Activated CD4-positive, alpha-beta T cell treated with anti-CD3 and anti-CD28 coated beads, Interleukin-2, amount 50 U/mL, for 16 hours (primary cell): ENCODE data around the gene UBE2J2.
A peak's percentile ranks its signal among the peaks of the same experiment; 100 is the strongest.
"Not testable (repeated sequence)": the region's sequence is repeated elsewhere in the genome, so short reads cannot be mapped to it uniquely, and the experiment has no call there.

Source experiments
- DNase-seq: peaks from one replicate; pipeline ENCODE4 v3.0.0-alpha.2; 2020

UBE2J2 gene

GRCh38 chr1:1255078-1255477, 18.6 kb downstream of the UBE2J2 start:
- DNase-seq: no peak

- no peak for DNase-seq
Measured at GRCh38 chr1:1254667-1254998, 19.0 kb downstream of the UBE2J2 start.

- no peak for DNase-seq
Measured at GRCh38 chr1:1253972-1254666, 19.5 kb downstream of the UBE2J2 start.

- DNase-seq: no peak
Measured at GRCh38 chr1:1253314-1253713, 20.3 kb downstream of the UBE2J2 start.

- DNase-seq: peak; percentile 77
Measured at GRCh38 chr1:1250786-1251284, 22.8 kb downstream of the UBE2J2 start.

- DNase-seq: not testable (repeated sequence)
Measured at GRCh38 chr1:1248009-1248913, 25.4 kb downstream of the UBE2J2 start.

- DNase-seq: no peak
Measured at GRCh38 chr1:1247341-1247913, 26.2 kb downstream of the UBE2J2 start.

GRCh38 chr1:1246577-1247340, 26.9 kb downstream of the UBE2J2 start, which contains the start of gene C1QTNF12:
TSS of gene C1QTNF12 (minus strand) at chr1:1246722. CDS start at chr1:1246690, 32 bp downstream.
- no peak for DNase-seq

GRCh38 chr1:1245817-1246576, 27.7 kb downstream of the UBE2J2 start:
- DNase-seq: no peak

GRCh38 chr1:1245178-1245816, 28.4 kb downstream of the UBE2J2 start:
- DNase-seq: no peak

- no peak for DNase-seq
Measured at GRCh38 chr1:1244192-1244811, 29.4 kb downstream of the UBE2J2 start.

- no peak for DNase-seq
Measured at GRCh38 chr1:1243807-1244191, 29.9 kb downstream of the UBE2J2 start.

- DNase-seq: no peak
Measured at GRCh38 chr1:1243266-1243660, 30.4 kb downstream of the UBE2J2 start.

- no peak for DNase-seq
Measured at GRCh38 chr1:1242461-1243265, 31.0 kb downstream of the UBE2J2 start.

- DNase-seq: no peak
Measured at GRCh38 chr1:1241588-1242219, 31.9 kb downstream of the UBE2J2 start.

- DNase-seq: no peak
Measured at GRCh38 chr1:1240822-1241587, 32.6 kb downstream of the UBE2J2 start.

GRCh38 chr1:1240348-1240732, 33.3 kb downstream of the UBE2J2 start:
- no peak for DNase-seq

- no peak for DNase-seq
Measured at GRCh38 chr1:1239614-1240347, 33.9 kb downstream of the UBE2J2 start.
